SU-DHL-6 (cell line): ENCODE measurements around the gene ZBTB17.

Source experiments
- H2AFZ ChIP-seq: fragments of 200-600 bp; sonication (generic); 2 replicates; pipeline ENCODE4 v1.6.1; 2014; ENCODE audit warnings: low read depth, mild to moderate bottlenecking, moderate library complexity, mixed read lengths, antibody characterized with exemption, low read length; ENCODE audit not compliant: severe bottlenecking
- H3F3A ChIP-seq: fragments of 200-600 bp; shearing (Covaris generic); 2 replicates; pipeline ENCODE4 v1.6.0; 2016; ENCODE audit warnings: antibody characterized with exemption, mild to moderate bottlenecking; ENCODE audit not compliant: insufficient read depth
- H3K27ac ChIP-seq: fragments of 200-600 bp; sonication (generic); 2 replicates; pipeline ENCODE4 v1.5.1; 2016; ENCODE audit warnings: low read depth, mild to moderate bottlenecking, low read length, moderate library complexity, mixed read lengths
- H3K27me3 ChIP-seq: fragments of 200-600 bp; sonication (generic), shearing (Covaris generic); 2 replicates; pipeline ENCODE4 v1.6.0; 2014; ENCODE audit warnings: mild to moderate bottlenecking, low read length
- H3K36me3 ChIP-seq: fragments of 200-600 bp; sonication (generic); 2 replicates; pipeline ENCODE4 v1.6.1; 2014; ENCODE audit warnings: mild to moderate bottlenecking, low read length, mixed read lengths
- H3K4me2 ChIP-seq: fragments of 300-600, 200-600 bp; shearing (Covaris generic), sonication (generic); 2 replicates; pipeline ENCODE4 v1.6.0; 2014; ENCODE audit warnings: low read length, low read depth, mild to moderate bottlenecking; ENCODE audit not compliant: poor library complexity, severe bottlenecking
- H3K4me3 ChIP-seq: fragments of 200-600 bp; sonication (generic); 2 replicates; pipeline ENCODE4 v1.5.1; 2014; ENCODE audit warnings: antibody characterized with exemption, low read length, mild to moderate bottlenecking, mixed read lengths; ENCODE audit not compliant: insufficient read depth, poor library complexity, severe bottlenecking
- H3K79me2 ChIP-seq: fragments of 200-600 bp; sonication (generic); 2 replicates; pipeline ENCODE4 v1.6.1; 2014; ENCODE audit warnings: mild to moderate bottlenecking, low read length, moderate library complexity; ENCODE audit not compliant: insufficient read depth
- H3K9ac ChIP-seq: fragments of 200-600 bp; sonication (generic); 2 replicates; pipeline ENCODE4 v1.7.0; 2014; ENCODE audit warnings: mild to moderate bottlenecking, low read length
- H3K9me2 ChIP-seq: fragments of 200-600 bp; sonication (generic); replicated peaks from 2 replicates; pipeline ENCODE4 v1.6.1; 2014; ENCODE audit warnings: low read length; ENCODE audit not compliant: insufficient read depth
- H3K9me3 ChIP-seq: fragments of 200-600 bp; sonication (generic); 2 replicates; pipeline ENCODE4 v1.6.1; 2014; ENCODE audit warnings: low read length, mixed read lengths; ENCODE audit not compliant: insufficient read depth
- H4K20me1 ChIP-seq: fragments of 200-600 bp; sonication (generic); 2 replicates; pipeline ENCODE4 v1.6.1; 2014; ENCODE audit warnings: low read depth, mild to moderate bottlenecking, antibody characterized with exemption, low read length, moderate library complexity, mixed read lengths
- EZH2phosphoT487 ChIP-seq: fragments of 200-600 bp; sonication (generic), shearing (Covaris generic); conservative IDR thresholded peaks from 2 replicates; pipeline ENCODE4 v1.6.1; 2018; ENCODE audit warnings: mild to moderate bottlenecking, antibody characterized with exemption, low read length, moderate library complexity, mixed read lengths
- TF ChIP-seq, protein P1 (sequence below): fragments of 200-600 bp; sonication (generic); IDR thresholded peaks from one replicate; pipeline ENCODE4 v1.5.1; 2017; ENCODE audit warnings: antibody characterized with exemption, mild to moderate bottlenecking, low read length, moderate library complexity; ENCODE audit not compliant: insufficient read depth, poor library complexity, severe bottlenecking

ZBTB17 gene

GRCh38 chr1:15923241-15923640 is 52.7 kb downstream of the ZBTB17 start:
- H3K9me3 ChIP-seq: no peaks in the 10 kb centered on the region
- no peak overlapping the region for H3K27ac ChIP-seq
- no peak overlapping the region for H2AFZ ChIP-seq
- peaks cover 70% of the 10 kb centered on the region for H3K36me3 ChIP-seq
- H3K9ac ChIP-seq: no peak overlapping the region
- H3K4me3 ChIP-seq: no peak overlapping the region
- TF ChIP-seq, protein P1, sequence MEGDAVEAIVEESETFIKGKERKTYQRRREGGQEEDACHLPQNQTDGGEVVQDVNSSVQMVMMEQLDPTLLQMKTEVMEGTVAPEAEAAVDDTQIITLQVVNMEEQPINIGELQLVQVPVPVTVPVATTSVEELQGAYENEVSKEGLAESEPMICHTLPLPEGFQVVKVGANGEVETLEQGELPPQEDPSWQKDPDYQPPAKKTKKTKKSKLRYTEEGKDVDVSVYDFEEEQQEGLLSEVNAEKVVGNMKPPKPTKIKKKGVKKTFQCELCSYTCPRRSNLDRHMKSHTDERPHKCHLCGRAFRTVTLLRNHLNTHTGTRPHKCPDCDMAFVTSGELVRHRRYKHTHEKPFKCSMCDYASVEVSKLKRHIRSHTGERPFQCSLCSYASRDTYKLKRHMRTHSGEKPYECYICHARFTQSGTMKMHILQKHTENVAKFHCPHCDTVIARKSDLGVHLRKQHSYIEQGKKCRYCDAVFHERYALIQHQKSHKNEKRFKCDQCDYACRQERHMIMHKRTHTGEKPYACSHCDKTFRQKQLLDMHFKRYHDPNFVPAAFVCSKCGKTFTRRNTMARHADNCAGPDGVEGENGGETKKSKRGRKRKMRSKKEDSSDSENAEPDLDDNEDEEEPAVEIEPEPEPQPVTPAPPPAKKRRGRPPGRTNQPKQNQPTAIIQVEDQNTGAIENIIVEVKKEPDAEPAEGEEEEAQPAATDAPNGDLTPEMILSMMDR: no peak
- TF ChIP-seq EZH2phosphoT487: no peak
- no peaks in the 10 kb centered on the region; the same call in 1 of the 2 replicates for H4K20me1 ChIP-seq
- H3K9me2 ChIP-seq: no peaks in the 10 kb centered on the region
- H3K27me3 ChIP-seq: no peaks in the 10 kb centered on the region
- H3K4me2 ChIP-seq: no peak overlapping the region
- H3K79me2 ChIP-seq: peaks cover 25% of the 10 kb centered on the region
- peaks cover 7% of the 10 kb centered on the region; the same call in 1 of the 2 replicates for H3F3A ChIP-seq

- no peak for TF ChIP-seq EZH2phosphoT487
- TF ChIP-seq, protein P1: no peak
- peaks cover under 1% of the 10 kb centered on the region; the same call in 1 of the 2 replicates for H4K20me1 ChIP-seq
- peaks cover 51% of the 10 kb centered on the region for H3K79me2 ChIP-seq
- no peak overlapping the region for H3K4me2 ChIP-seq
- H3K9me2 ChIP-seq: no peaks in the 10 kb centered on the region
- no peaks in the 10 kb centered on the region for H3K9me3 ChIP-seq
- no peak overlapping the region for H2AFZ ChIP-seq
- peaks cover 60% of the 10 kb centered on the region for H3K36me3 ChIP-seq
- H3K27ac ChIP-seq: no peak overlapping the region
- no peaks in the 10 kb centered on the region for H3K27me3 ChIP-seq
- peaks cover 7% of the 10 kb centered on the region; the same call in 1 of the 2 replicates for H3F3A ChIP-seq
- no peak overlapping the region for H3K4me3 ChIP-seq
- H3K9ac ChIP-seq: no peak overlapping the region
Observed at GRCh38 chr1:15918962-15919715, 56.8 kb downstream of the ZBTB17 start.

DNA sequence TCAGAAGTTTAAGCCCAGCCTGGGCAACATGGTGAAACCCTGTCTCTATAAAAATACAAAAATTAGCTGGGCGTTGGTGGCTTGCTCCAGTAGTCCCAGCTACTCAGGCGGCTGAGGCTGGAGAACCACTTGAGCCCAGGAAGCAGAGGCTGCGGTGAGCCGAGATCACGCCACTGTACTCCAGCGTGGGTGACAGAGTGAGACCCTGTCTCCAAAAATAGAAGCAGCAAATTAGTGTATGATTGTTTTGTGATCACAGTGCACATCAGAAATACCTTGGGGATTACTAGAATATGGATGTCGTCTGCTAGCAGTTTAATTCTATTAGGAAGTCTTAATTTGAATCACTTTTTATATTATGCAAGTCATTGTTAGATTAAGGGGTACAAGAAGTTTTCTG is 59.0 kb downstream of the ZBTB17 start:
- H3K9me3 ChIP-seq: no peaks in the 10 kb centered on the region
- H4K20me1 ChIP-seq: peaks cover 3% of the 10 kb centered on the region; the same call in 1 of the 2 replicates
- no peak overlapping the region for H3K4me2 ChIP-seq
- H3K27ac ChIP-seq: no peak overlapping the region
- H3F3A ChIP-seq: peaks cover 4% of the 10 kb centered on the region; the same call in 1 of the 2 replicates
- no peaks in the 10 kb centered on the region for H3K9me2 ChIP-seq
- no peak overlapping the region for H2AFZ ChIP-seq
- H3K9ac ChIP-seq: no peak overlapping the region
- peaks cover 55% of the 10 kb centered on the region for H3K36me3 ChIP-seq
- no peak overlapping the region for H3K4me3 ChIP-seq
- TF ChIP-seq EZH2phosphoT487: no peak
- TF ChIP-seq, protein P1: no peak
- no peaks in the 10 kb centered on the region for H3K27me3 ChIP-seq
- peaks cover 65% of the 10 kb centered on the region for H3K79me2 ChIP-seq
